BLaER1 treated with 17β-estradiol and CSF1 and Interleukin-3, amounts not matched to agents 10 nM and 100 nM (cell line): ENCODE results near the gene CDC7.
A peak's percentile ranks its signal among the peaks of the same experiment; 100 is the strongest.

Source experiments
- H3K27ac ChIP-seq, 11 experiments: shearing (Covaris generic); formaldehyde crosslinking; 2 replicates each; pipeline ENCODE4 v1.8.1; 2022
- H3K27me3 ChIP-seq, 11 experiments: shearing (Covaris generic); formaldehyde crosslinking; 2 replicates each; pipeline ENCODE4 v1.8.1; 2022
- H3K36me3 ChIP-seq, 11 experiments: shearing (Covaris generic); formaldehyde crosslinking; 2 replicates each; pipeline ENCODE4 v1.8.1; 2022
- H3K4me1 ChIP-seq, 10 experiments: shearing (Covaris generic); formaldehyde crosslinking; 2 replicates each; pipeline ENCODE4 v1.8.1; 2022
- H3K4me2 ChIP-seq, 11 experiments: shearing (Covaris generic); formaldehyde crosslinking; 2 replicates each; pipeline ENCODE4 v1.8.1; 2022
- H3K4me3 ChIP-seq, 10 experiments: shearing (Covaris generic); formaldehyde crosslinking; 2 replicates each; pipeline ENCODE4 v1.8.1; 2022
- H3K9ac ChIP-seq, 11 experiments: shearing (Covaris generic); formaldehyde crosslinking; 2 replicates each; pipeline ENCODE4 v1.8.1; 2022
- H3K9me3 ChIP-seq, 11 experiments: shearing (Covaris generic); formaldehyde crosslinking; replicated peaks in 1 of 11; 2 replicates each; pipeline ENCODE4 v1.8.1; 2022
- H4K20me1 ChIP-seq, 11 experiments: shearing (Covaris generic); formaldehyde crosslinking; 2 replicates each; pipeline ENCODE4 v1.8.1; 2022
- Cebpa-rat ChIP-seq, 11 experiments: shearing (Covaris generic); IDR thresholded peaks; 2 replicates each; pipeline ENCODE4 v1.8.1; 2022

The CDC7 gene

GRCh38 chr1:91559046-91559750, 58.5 kb downstream of the CDC7 start:
- H3K9me3 ChIP-seq = peaks cover 0 to 9% (median 0%) of the 10 kb centered on the region in 11 experiments; a peak in 3 of 22 replicates
- H3K9ac ChIP-seq = no peak overlapping the region
- H3K27me3 ChIP-seq = no peaks in the 10 kb centered on the region
- H3K27ac ChIP-seq = no peak overlapping the region
- peaks cover 34 to 51% (median 45%) of the 10 kb centered on the region in 10 experiments for H3K4me1 ChIP-seq
- TF ChIP-seq Cebpa-rat (IDR thresholded peaks at IDR 0.05) = no peak
- H3K36me3 ChIP-seq = no peaks in the 10 kb centered on the region
- no peaks in the 10 kb centered on the region for H4K20me1 ChIP-seq
- H3K4me2 ChIP-seq = 0 out of 22 replicates have a peak overlapping the region, but pooled peaks of 2 of the 11 experiments have one; percentile 51 to 57
- H3K4me3 ChIP-seq = no peak overlapping the region

- no peak for TF ChIP-seq Cebpa-rat (IDR thresholded peaks at IDR 0.05)
- H3K4me1 ChIP-seq = peaks cover 27 to 52% (median 37%) of the 10 kb centered on the region in 10 experiments
- H4K20me1 ChIP-seq = no peaks in the 10 kb centered on the region
- peak overlapping the region in 1 of 11 experiments; percentile 18; a peak in 1 of 22 replicates for H3K27ac ChIP-seq
- peaks cover 0 to 5% (median 0%) of the 10 kb centered on the region in 11 experiments; a peak in 1 of 22 replicates for H3K9me3 ChIP-seq
- H3K36me3 ChIP-seq = no peaks in the 10 kb centered on the region
- H3K9ac ChIP-seq = no peak overlapping the region
- peak overlapping the region; percentile 6 to 57 (median 35); a peak in 14 of 22 replicates for H3K4me2 ChIP-seq
- H3K27me3 ChIP-seq = no peaks in the 10 kb centered on the region
- H3K4me3 ChIP-seq = no peak overlapping the region
Observed at GRCh38 chr1:91559838-91560565, 59.4 kb downstream of the CDC7 start.

GRCh38 chr1:91564888-91565701, 64.4 kb downstream of the CDC7 start:
- TF ChIP-seq Cebpa-rat (IDR thresholded peaks at IDR 0.05) = no peak
- Histone ChIP-seq H3K9ac (no peak overlapping the region), H3K4me1 (peaks cover 21 to 43% (median 28%) of the 10 kb centered on the region in 10 experiments), H3K36me3 (no peaks in the 10 kb centered on the region), H3K27me3 (0 out of 22 replicates have a peak, but pooled peaks cover 0 to 2% (median 0%) of the 10 kb centered on the region in 11 experiments), H3K9me3 (peaks cover 0 to 10% (median 0%) of the 10 kb centered on the region in 11 experiments; a peak in 2 of 22 replicates), H3K4me2 (peak overlapping the region in 3 of 11 experiments; percentile 27 to 49 (median 46); a peak in 5 of 22 replicates), H3K4me3 (no peak overlapping the region), H4K20me1 (no peaks in the 10 kb centered on the region), H3K27ac (no peak overlapping the region)

GRCh38 chr1:91567583-91567982, 66.9 kb downstream of the CDC7 start:
- Histone ChIP-seq H3K4me3 (no peak overlapping the region), H3K27ac (no peak overlapping the region), H3K27me3 (peaks cover 0 to 15% (median 0%) of the 10 kb centered on the region in 11 experiments; a peak in 4 of 22 replicates), H3K4me2 (no peak overlapping the region), H3K36me3 (no peaks in the 10 kb centered on the region), H3K9ac (no peak overlapping the region), H4K20me1 (peaks cover 0 to 4% (median 0%) of the 10 kb centered on the region in 11 experiments; a peak in 1 of 22 replicates), H3K9me3 (peaks cover 0 to 10% (median 0%) of the 10 kb centered on the region in 11 experiments; a peak in 2 of 22 replicates), H3K4me1 (peaks cover 37 to 51% (median 39%) of the 10 kb centered on the region in 10 experiments)
- no peak for TF ChIP-seq Cebpa-rat (IDR thresholded peaks at IDR 0.05)

- Histone ChIP-seq H3K4me2 (no peak overlapping the region), H4K20me1 (peaks cover 0 to 4% (median 0%) of the 10 kb centered on the region in 11 experiments; a peak in 1 of 22 replicates), H3K27me3 (peaks cover 0 to 22% (median 0%) of the 10 kb centered on the region in 11 experiments; a peak in 4 of 22 replicates), H3K4me3 (no peak overlapping the region), H3K36me3 (no peaks in the 10 kb centered on the region), H3K4me1 (peaks cover 44 to 56% (median 45%) of the 10 kb centered on the region in 10 experiments), H3K27ac (no peak overlapping the region), H3K9ac (no peak overlapping the region), H3K9me3 (peaks cover 0 to 10% (median 0%) of the 10 kb centered on the region in 11 experiments; a peak in 2 of 22 replicates)
- no peak for TF ChIP-seq Cebpa-rat (IDR thresholded peaks at IDR 0.05)
Observed at GRCh38 chr1:91568261-91568660, 67.6 kb downstream of the CDC7 start.

GRCh38 chr1:91569411-91570119, 68.9 kb downstream of the CDC7 start:
- Histone ChIP-seq H3K9ac (peak overlapping the region in 1 of 11 experiments; percentile 55; a peak in 2 of 22 replicates), H3K4me2 (peak overlapping the region; percentile 77 to 96 (median 87)), H3K9me3 (peaks cover 0 to 6% (median 0%) of the 10 kb centered on the region in 11 experiments; a peak in 2 of 22 replicates)

GRCh38 chr1:91570120-91570448, 69.4 kb downstream of the CDC7 start:
- peak overlapping the region in 8 of 11 experiments; percentile 49 to 88 (median 80); a peak in 13 of 22 replicates for H3K27ac ChIP-seq
- no peak overlapping the region for H3K4me3 ChIP-seq
- peaks cover 0 to 34% (median 0%) of the 10 kb centered on the region in 11 experiments; a peak in 4 of 22 replicates for H3K27me3 ChIP-seq
- peaks cover 37 to 64% (median 62%) of the 10 kb centered on the region in 10 experiments for H3K4me1 ChIP-seq
- TF ChIP-seq Cebpa-rat (IDR thresholded peaks at IDR 0.05) = no peak
- H4K20me1 ChIP-seq = peaks cover 0 to 4% (median 0%) of the 10 kb centered on the region in 11 experiments; a peak in 1 of 22 replicates
- H3K9me3 ChIP-seq = peaks cover 0 to 6% (median 0%) of the 10 kb centered on the region in 11 experiments; a peak in 2 of 22 replicates
- H3K9ac ChIP-seq = peak overlapping the region in 1 of 11 experiments; percentile 55; a peak in 1 of 22 replicates
- peak overlapping the region; percentile 77 to 96 (median 87) for H3K4me2 ChIP-seq
- no peaks in the 10 kb centered on the region for H3K36me3 ChIP-seq

More at GRCh38 chr1:91569411-91570119, 68.9 kb downstream of the CDC7 start:
- peak overlapping the region in 8 of 11 experiments; percentile 24 to 88 (median 77); a peak in 12 of 22 replicates for H3K27ac ChIP-seq
- peaks cover 42 to 62% (median 57%) of the 10 kb centered on the region in 10 experiments for H3K4me1 ChIP-seq
- no peak for TF ChIP-seq Cebpa-rat (IDR thresholded peaks at IDR 0.05)
- H4K20me1 ChIP-seq = peaks cover 0 to 4% (median 0%) of the 10 kb centered on the region in 11 experiments; a peak in 1 of 22 replicates
- H3K4me3 ChIP-seq = no peak overlapping the region
- H3K36me3 ChIP-seq = no peaks in the 10 kb centered on the region
- H3K27me3 ChIP-seq = peaks cover 0 to 33% (median 0%) of the 10 kb centered on the region in 11 experiments; a peak in 4 of 22 replicates
